Fibroblast of mammary gland (primary cell): ENCODE results near the gene NHLH2.

Source experiments
- DNase-seq: peaks from one replicate; pipeline ENCODE4 v3.0.0-alpha.2; 2010; ENCODE audit warnings: low read depth
- H3K4me3 ChIP-seq: 2 replicates; pipeline ENCODE4 v1.5.1; 2011; ENCODE audit warnings: low read depth, mild to moderate bottlenecking, low read length, moderate library complexity; ENCODE audit not compliant: control insufficient read depth
- CTCF ChIP-seq: conservative IDR thresholded peaks from 2 replicates; pipeline ENCODE4 v1.5.1; 2011; ENCODE audit warnings: low read depth, low read length, inconsistent platforms; ENCODE audit not compliant: control insufficient read depth, insufficient read depth

The NHLH2 gene

DNA sequence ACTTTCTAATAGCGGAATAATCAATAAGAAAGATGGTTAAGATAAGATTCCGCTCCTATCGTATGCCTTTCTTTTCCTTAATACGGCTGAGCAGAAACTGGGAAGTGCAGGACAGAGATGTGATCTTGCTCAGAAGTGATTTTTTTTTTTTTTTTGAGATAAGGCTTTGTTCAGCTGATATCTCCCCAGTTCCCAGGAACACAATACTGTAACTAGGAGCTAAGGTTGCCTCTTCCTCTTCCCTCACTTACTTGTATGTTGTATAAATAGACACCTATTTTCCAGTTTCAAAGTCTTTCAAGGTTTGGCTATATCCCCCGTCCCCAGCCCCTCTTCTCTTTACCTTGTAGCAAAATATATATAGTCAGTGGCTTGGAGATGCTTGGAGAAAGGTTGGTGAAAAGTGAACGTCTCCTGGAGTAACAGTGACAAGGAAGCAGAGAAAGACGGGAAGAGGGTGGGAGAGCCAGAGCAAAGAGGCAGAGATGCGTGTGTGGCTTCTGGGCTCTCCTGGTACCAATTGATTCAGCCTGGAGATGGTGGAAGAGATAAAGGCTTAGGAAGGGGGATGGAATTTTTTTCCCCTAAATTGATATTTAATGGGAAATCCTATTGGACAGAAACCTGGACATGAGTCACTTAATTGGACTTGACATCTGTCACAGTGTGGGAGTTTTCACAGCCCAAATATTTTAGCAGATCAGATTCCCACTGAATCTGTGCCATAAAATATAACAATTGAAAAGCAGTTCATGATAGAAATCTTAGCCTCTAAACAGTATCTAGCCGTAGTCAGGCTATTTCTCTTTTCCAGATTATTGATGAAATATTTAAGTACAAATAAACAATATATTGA is at the start of gene NHLH2:
Gene NHLH2, minus strand, starts transcription at position 522 of the 856 bp plus-strand sequence. CDS start 2,754 bp downstream, outside the sequence.
- DNase-seq: no peak
- no peak within 1 kb of the TSS for H3K4me3 ChIP-seq
- no peak for TF ChIP-seq CTCF

DNA sequence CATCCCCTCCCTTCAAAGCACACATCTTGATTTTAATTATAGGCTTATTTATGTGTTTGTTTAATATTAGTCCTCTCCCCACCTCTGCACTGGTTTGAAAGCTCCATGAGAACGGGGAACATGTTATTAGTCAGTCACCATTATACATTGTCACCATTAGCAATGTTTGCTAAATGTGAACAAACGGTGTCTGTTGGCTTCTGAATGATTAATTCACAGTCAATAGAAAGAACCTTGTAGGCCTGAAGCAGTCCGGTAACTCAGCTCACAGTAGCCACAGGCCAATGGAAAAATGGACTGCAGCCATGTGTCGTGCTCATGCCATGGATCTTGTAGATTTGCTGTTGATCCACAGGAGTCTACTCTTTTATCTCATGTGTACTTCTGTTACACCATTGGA is 49.7 kb upstream of the NHLH2 start:
- DNase-seq: no peak
- TF ChIP-seq CTCF: no peak

GRCh38 chr1:115888976-115889375 is 48.0 kb upstream of the NHLH2 start:
- DNase-seq: no peak
- no peak overlapping the region for H3K4me3 ChIP-seq
- TF ChIP-seq CTCF: no peak

More for the DNA sequence above, 49.7 kb upstream of the NHLH2 start:
- H3K4me3 ChIP-seq: no peak overlapping the region

- TF ChIP-seq CTCF: no peak
- peak; percentile 45 for DNase-seq
- no peak overlapping the region for H3K4me3 ChIP-seq
Observed at GRCh38 chr1:115882913-115883902, 42.3 kb upstream of the NHLH2 start.

DNA sequence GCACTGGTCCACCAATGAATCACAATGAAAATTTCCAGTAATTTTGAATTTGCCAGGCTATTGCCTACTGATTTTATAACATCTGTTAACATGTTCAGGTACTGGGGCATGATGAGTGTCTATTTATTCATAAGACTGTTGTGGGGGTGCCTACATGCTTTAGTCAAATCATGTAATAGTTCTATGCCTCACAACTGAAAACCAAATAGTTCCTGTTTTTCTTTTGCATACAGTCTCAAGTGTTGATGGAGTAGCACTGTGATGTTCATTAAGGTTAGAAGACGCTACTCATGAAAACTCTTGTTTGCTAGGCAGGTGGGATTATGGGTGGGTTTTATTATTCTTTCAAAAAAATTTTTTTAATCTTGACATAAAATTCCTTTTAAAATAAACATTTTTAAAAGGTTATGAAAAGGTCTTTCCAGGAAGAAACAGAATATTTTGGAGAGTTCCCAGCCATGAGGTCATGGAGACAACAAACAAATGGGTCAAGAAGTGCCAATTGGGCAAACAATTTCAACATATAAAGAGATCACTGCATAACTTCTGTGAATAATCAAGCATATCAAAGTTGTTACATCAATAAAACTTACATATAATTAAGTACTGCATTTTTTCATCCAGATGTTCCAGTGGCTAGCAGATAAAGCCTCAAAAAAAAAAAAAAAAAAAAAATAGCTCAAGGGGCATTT is 40.2 kb upstream of the NHLH2 start:
- H3K4me3 ChIP-seq: no peak overlapping the region
- TF ChIP-seq CTCF: no peak
- no peak for DNase-seq

DNA sequence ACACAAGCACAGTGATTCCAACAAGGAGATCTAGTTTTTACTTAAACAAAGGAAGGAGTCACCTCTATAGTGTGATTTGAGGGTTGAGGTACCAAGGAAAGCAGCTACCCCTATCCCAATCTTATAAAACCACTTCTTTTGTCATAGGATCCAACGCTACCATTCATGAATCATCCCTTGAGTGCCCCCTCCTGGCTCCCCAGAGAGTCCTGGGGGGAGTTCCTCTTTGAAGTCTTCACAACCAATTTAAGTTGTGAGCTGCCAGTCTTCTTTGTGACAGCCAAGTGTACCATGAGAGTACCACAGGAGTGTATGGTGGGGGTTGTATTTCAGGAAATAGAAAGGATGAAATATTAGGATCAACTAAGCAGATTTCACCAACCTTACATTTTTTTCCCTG is 39.1 kb upstream of the NHLH2 start:
- no peak for DNase-seq
- no peak for TF ChIP-seq CTCF
- H3K4me3 ChIP-seq: no peak overlapping the region
